ENCODE results near the gene PMFBP1.

PMFBP1 gene, protein sequence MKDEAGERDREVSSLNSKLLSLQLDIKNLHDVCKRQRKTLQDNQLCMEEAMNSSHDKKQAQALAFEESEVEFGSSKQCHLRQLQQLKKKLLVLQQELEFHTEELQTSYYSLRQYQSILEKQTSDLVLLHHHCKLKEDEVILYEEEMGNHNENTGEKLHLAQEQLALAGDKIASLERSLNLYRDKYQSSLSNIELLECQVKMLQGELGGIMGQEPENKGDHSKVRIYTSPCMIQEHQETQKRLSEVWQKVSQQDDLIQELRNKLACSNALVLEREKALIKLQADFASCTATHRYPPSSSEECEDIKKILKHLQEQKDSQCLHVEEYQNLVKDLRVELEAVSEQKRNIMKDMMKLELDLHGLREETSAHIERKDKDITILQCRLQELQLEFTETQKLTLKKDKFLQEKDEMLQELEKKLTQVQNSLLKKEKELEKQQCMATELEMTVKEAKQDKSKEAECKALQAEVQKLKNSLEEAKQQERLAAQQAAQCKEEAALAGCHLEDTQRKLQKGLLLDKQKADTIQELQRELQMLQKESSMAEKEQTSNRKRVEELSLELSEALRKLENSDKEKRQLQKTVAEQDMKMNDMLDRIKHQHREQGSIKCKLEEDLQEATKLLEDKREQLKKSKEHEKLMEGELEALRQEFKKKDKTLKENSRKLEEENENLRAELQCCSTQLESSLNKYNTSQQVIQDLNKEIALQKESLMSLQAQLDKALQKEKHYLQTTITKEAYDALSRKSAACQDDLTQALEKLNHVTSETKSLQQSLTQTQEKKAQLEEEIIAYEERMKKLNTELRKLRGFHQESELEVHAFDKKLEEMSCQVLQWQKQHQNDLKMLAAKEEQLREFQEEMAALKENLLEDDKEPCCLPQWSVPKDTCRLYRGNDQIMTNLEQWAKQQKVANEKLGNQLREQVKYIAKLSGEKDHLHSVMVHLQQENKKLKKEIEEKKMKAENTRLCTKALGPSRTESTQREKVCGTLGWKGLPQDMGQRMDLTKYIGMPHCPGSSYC

DNA sequence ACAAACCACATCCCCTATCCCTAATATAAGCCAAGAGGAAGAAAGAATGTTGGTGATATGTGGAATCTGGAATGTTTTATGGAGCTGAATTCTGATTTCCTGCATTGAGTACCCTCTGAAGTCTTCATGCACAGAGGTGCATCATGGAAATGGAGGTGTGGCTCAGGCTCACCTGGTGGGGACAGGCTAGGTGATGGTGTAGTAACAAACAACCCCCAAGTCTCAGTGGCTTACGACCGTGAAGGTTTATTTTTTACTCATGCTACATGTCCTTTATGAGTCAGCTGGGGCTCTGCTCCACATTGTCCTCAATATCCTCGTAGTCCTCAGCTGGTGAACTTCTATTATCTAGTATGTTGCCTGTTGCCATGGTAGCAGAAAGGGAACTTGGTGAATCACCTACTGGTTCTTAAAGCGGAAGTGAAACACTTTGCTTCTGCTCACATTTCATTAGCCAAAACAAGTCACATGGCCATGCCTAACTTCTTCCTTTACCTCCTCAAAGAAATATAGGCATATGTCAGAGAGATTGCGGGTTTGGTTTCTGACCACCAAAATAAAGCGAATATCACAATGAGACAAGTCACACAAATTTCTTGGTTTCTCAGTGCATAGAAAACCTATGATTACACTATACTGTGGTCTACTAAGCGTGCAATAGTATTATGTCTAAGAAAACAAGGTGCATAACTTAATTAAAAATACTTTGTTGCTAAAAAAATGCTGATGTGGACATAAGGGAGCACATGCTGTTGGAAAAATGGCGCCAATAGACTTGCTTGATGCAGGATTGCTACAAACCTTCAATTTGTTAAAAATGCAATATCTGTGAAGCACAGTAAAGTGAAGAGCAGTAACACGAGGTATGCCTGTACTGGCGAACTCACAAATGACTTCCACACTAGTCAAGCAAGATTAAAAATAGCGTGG, at the start of gene PMFBP1:
Gene PMFBP1 (minus strand): TSS at position 51 of the 930 bp plus-strand sequence. CDS start 947 bp downstream, outside the sequence.
- peak; percentile 71 for DNase-seq

DNA sequence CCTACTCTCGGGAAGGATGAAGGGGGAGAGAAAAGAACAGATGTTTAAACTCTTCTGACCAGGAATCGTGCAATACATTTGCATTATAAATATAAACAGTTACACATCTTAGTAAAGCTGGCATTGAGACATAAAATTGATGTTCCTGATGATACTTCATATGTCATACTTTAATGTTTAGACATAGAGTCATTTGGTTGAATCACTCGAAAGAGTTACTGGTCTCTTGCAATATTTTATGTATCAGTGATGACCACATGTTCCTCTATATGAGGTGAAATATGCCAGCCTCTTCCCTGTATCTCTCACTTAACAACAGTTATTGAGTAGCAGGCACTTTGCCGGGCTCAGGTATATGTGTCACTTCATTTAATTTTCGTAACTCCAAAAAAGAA, 49.7 kb upstream of the PMFBP1 start:
- no peak for DNase-seq

DNA sequence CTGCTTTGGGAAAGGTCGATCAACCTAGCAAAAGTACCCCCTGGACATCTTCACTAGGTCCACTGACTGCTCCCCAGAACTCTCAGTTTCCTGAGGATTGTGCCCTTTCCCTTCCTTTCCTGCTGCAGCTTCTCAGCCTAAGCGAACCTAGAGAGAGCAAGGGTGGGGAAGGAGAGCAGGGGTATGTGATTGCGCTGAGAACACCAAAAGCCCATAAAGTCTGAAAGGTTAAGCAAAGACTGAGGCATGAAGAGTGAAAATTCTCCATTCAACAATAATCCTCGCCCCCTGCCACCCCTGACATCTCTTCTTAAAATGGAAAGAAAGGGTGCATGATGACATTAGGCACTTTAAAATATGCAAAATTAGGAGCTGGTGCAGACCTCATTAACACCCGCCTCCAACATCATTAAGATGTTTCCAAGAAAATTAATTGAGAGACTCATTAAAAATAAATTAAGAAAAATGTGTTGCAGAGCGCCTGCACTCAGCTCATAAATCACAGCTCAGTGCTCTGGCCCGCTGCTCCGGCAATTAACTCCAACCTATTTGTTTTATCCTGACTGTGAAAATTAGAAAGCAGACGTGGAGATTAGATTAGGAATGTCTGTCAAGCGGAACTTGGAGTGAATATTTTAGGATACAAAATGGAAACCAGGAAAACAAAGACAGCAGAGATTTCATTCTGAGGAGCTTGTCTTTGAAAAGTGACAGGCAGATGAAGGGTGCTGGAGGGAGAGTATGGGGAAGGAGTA, 49.1 kb upstream of the PMFBP1 start:
- DNase-seq = no peak

DNA sequence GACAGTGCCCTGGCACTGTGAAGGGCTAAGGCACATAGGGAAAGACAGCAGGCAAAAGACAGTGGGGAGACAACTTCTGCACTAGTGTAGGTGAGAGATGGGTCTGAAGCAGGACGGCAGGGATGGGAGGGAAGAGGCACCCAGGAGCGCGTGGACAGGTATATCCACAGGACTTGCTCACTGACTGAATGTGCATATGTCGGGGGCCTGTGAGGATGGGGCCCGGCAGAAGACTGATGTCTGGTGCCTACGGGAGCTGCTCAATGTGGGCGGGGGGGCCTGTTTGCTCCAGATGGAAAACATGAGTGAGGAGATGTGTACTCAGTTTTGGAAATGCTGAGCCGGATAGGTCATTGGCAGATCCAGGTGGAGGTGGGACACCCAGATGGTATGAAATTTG, 47.3 kb upstream of the PMFBP1 start:
- no peak for DNase-seq

DNA sequence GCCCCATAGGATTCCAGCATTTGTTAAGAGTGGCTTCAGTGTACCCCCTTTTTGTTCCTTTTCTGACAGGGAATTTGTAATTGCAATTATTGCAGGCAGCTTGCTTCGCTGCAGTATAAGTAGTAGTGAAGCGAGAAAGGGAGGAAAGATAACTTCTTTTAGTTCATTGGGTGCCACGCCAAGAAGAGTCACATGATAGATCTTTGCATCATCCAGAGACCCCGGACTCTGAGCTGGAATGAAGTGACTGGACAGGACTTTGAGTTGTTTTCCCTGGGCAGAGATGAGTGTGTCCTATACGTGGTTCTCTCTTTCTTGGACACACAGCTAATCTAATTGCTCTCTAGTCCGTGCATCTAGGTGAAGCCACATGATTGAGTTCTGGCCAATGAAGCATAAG, 44.8 kb upstream of the PMFBP1 start:
- no peak for DNase-seq

DNA sequence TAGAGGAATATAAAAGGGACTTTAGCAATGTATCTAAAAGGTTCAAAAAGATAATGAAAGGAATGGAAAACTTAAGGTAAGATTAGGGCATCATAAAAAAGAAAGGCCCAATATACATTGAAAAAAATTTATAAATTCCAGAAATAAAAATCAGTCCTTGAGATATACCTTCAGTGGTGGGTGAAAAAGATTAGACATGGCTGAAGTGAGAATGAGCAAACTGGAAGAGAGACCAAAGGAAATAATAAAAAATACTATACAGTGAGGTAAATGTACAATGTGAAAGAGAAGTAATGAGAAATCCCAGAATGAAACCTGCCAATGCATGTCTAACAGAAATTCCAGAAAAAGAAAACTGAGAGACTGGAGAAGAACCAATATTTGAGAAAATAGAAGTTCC, 42.9 kb upstream of the PMFBP1 start:
- no peak for DNase-seq

DNA sequence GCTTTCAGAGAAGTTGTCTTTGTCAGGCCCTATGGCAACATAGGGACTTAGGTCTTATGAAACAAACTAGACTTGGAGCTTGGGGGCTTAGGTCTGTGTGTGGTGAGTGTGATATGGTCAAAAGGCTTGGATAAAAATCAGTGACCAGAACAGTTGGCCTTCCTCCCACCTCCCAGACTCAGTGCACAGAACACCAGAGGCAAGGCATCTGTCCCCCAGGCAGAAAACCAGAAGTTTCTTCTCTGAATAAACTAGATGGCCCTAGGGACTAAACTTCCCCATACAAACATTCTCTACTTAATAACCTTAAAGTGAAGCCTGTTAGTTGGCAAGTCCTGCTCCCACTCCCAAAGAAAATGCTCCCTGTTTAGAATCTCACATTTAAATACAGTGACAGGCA, 39.2 kb upstream of the PMFBP1 start:
- DNase-seq = no peak

DNA sequence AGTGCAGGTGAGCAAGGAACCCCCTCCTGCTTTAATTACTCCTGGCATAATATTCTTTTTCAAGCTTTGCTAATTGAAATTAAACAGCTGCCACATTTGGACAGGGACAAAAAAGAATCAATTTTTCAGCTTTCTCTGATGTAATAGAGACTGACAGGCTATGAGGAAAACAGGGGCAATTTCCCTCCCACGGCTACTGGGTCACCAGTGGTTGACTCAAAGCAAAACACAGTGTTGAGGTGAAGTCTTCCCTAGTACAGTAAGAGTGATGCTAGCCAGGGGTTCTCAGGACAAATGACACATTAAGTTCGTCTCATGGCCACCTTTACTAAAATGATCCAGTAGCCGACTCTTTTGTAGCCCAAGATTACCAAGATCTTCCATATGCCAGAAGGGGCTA, 38.6 kb upstream of the PMFBP1 start:
- no peak for DNase-seq

DNA sequence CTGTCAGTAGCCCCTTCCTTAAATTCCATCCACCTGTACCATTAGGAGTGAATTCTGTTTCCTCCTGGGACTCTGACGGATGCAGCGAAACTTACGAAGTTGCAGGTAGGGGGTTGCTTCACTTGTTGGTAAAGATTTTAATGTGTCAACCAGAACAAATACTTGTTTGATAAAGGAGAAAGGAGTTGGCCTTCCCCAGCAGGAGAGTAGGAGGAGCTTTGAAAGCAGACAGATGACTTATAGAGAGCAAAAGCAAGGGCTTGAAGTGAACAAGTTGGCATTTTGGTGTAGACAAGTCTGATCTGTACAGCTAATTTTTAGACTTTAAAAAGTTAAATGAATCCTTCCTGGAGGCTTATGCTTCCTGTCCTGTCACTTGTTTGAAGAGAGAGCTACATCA, 38.1 kb upstream of the PMFBP1 start:
- no peak for DNase-seq

DNA sequence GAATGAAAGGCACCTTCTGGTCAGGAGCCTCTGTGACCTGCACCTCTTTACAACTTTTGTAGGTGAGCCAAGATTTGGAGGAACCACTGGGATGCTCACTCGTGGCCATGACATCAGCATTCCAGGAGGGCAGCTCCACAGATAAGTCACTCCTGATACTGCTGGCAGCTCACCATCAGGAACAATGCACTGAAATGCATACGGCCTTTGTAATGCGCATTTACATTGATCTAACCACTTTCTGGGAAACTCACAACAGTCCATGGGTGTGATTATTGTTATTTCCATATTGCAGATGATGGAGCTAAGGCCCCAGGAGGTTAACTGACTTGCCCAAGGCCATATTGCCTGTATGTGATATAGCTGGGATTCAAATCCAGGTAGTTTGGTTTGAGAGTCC, 34.3 kb upstream of the PMFBP1 start:
- DNase-seq = no peak

DNA sequence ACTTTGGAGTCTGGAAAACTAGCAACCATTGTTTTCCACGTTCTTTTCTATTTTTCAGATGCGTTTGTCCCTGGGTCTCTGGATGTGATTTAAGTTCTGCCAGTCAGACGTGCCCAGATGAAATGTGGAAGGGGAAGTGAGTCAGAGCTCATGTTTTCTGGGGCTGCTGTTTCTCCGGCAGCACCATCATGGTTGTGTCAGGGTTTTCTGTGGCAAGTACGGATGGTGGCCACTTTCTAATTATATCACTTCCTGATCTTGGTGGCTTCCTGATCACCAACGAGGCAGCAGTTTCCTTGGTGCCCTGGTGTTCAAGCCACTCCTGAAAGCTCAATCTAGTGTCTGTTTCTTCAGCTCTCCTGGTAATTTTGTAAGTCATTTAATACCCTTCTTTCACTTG, 31.4 kb upstream of the PMFBP1 start:
- DNase-seq = no peak

DNA sequence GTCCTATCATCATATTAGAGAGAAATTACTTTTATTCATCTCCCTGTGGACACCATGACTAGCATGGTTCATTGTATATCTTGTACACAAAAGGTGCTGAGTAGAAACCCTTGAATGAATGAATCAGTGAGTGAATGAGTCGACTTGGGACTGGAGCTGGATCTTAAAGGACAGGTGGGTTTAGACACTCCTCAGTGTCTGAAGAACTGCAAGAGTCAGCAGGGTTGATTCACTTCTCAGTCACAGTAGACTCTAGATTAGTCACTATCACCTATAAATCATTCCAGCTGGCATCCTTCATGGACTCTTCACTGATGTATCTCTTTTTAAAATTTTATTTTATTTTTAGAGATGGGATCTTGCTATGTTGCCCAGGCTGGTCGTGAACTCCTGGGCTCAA, 30.1 kb upstream of the PMFBP1 start:
- DNase-seq = no peak

DNA sequence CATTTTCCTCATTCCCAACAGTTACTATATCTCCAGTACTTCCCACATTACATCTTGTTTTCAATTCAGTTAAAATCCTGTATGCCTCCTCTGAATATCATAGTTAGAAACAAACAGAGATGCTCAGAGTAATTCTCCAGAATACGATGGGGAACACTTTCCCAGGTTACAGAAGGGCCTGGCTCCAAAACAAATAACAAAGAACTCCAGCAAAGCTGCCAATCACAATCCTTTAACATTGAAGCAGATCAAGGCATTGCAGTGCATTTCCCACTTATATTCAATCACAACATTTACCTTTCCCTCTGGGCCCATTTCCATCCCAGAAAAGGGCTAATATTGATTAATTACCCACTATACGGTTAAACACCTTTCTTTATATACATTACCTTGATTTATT, 29.4 kb upstream of the PMFBP1 start:
- no peak for DNase-seq

DNA sequence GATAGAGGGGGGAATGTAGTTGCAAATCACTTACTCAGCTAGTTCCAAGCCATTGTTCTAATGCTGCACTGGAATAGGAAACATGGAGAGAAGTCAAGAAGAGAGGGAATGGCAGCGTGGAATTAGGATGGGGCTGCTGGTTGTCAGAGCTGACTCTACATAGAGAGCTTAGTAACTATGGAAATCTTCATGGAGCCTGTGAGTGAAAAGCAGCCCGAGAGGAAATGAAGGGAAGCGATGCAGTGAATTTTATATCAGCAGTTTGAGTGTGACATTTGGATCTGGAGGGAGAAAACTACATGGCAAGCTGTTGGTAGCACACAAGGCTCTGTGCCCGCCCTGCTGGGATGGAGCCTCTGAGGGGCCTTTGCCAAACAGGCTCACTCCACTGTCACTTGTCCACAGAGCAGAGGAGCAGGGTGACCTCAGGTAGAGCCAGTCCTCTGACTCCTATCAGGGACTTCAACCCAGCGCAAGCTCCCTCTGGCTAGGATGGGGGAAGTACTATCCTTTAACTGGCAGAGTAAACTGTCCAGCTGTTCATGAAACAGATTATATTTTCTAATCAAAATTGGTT, 27.9 kb upstream of the PMFBP1 start:
- no peak for DNase-seq

DNA sequence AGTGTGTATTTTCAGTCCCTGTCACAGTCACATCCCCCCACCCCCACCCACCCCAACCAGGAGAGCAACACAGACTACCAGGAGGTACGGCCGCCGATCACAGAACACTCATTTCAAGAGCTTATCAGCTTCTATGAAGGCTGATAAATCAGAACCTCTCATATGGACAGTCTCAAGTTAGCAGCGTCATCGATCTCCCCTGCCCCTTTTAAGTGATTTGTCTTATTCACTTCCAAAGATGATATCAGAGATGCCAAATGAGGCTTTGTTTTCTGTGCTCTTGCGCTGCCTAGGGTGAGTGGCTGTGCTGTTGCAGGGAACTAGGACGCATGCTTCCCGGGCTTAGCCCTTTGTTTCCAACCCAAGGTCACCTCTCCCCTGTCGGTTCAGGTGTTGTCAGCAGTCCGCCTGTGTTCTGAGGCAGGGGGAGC, 26.8 kb upstream of the PMFBP1 start:
- DNase-seq = no peak

DNA sequence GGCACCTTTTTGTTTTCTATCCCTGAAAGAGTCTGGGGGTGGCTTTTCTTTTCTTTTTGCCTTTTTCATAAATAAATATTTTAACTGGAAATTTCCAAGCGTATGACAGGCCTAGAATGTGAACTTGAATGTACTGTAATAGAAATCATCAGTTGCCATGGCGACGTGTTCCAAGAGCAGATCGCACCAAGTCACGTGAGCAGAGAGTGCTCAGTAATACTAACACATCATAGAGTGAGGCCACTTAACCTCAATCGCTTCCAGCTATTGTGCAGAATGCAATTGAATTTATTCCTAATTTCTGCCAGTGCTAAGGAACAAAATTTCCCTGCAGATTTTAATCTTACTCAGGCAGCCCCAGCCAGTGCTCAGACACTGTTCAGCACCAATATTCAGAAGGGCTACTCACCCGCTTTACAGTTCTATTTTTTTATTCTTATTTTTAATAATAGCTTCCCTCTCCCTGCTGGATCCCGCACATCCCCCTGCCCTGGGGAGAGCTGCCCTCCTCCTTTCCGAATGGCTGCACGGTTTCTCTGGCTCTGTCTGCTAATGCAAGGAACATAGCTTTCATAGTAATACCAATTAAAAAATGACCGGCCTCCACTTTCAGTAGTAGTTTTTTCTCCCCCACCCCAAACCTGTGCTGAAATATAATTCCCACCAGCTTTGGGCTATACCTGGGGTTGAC, 26.2 kb upstream of the PMFBP1 start:
- no peak for DNase-seq

DNA sequence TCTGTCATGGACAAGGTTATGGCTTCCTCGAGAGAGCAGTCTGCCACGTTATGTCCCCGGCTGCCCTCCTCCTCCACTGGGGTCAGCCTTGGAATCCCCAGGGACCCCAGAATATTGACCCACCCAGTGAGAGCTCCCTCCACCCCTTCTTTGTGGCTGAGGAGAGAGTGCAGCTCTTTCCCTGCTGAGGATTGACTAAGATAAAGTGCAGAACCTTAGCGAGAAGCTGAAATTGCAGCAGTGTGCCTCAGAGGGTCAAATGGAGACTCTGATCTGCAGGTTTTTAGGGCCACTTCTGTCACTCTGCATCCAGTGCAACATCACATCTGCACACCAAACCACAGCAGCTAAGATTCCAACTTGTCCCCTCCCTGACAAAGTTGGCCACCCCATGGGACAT, 25.6 kb upstream of the PMFBP1 start:
- no peak for DNase-seq

DNA sequence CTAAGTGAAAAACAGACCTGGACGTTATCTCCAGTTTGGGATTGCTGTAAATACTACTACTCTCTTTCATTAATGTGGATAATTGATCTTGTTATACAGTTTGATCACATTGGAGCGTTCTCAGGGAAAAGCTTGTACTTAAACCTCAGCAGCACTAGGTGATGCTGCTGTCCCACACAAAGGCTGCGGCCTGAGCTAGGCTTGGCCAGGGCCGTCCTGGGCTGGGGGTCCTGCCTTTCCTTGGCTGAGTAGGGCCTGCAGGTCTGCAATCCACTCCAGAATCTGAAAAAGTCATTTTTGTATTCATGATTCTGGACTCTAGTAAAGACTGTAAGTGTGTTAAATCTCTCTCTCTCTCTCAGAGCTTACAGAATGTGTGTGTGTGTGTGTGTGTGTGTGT, 23.7 kb upstream of the PMFBP1 start:
- DNase-seq = no peak

DNA sequence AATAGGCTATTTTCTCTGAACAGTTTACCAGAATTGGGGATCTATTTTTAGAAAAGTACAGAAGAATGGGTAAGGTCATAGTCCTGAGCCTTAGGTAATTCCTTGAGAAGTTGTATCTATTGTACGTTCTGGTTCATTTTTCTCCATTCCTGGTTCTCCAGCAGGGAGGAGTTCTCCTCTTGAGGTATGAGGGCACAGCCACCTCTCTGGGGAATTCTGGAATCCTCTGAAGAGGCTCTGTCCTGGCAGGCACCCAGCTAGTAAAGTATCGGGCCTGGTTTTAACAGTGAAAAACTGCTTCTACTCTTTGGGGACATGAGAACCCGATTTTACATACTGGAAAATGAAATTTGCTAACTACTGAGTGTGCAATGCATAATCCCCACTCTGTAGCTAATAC, 19.6 kb upstream of the PMFBP1 start:
- no peak for DNase-seq

DNA sequence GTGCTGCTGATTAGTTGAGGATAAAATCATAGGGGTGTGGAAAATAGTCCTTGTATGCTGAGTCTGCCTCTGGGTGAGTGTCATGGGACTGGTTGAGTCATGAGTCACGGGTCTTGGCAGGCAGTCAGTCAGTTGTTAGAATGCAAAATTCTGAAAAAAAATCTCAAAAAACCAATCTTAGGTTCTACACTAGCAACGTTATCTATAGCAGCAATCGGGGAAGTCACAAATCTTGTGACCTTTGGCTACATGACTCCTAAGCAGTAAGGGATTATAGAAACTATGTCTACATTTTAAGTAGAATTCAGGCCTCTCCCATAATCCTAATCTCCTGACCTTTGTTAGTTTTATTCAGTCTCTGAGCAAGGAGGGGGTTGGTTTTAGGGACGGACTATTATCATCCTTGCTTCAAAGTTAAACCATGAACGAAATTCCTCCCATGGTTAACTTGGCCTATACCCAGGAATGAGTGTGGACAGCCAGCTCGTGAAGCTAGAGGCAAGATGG, 18.0 kb upstream of the PMFBP1 start:
- DNase-seq = peak; percentile 45

DNA sequence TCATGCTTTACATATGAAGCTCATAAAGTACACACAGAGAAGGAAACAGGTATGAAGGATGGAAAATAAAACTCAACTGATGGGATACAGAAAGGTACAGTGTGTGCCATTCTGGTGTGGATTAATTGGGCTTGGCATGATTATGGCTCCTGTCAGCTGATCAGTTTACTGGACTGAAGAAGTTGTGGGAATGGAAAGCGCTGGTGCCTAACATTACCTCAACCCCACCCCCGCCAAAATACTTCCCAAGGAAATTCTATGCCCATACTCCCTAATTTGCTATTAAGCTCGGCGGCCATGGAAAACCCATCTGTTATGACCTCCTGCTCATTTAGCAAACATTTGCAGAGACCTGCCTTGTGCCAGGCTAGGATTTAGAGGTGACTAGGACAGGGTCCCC, 16.6 kb upstream of the PMFBP1 start:
- no peak for DNase-seq
